Lower lobe of right lung (tissue), 2 donors: Measurements from ENCODE around the gene NCS1. TPM values are rescaled to one million over a fixed set of nuclear protein-coding genes. Genes with fewer than 3 reads are reported as not detected.

Source experiments
- ATAC-seq, 2 donors: fragments of 200-7000 bp; cut with Tn5 transposase; one replicate each; pipeline ENCODE4 v1.9.1; 2020 to 2022; ENCODE audit warnings: mild to moderate bottlenecking in 2 of 2, moderate library complexity in 2 of 2
- DNase-seq: peaks from one replicate; pipeline ENCODE4 v3.0.0-alpha.2; 2020
- H3K27ac ChIP-seq: fragments of 200-600 bp; one replicate; pipeline ENCODE4 v1.8.0; 2022
- H3K27me3 ChIP-seq: fragments of 200-600 bp; one replicate; pipeline ENCODE4 v1.8.0; 2022; ENCODE audit warnings: low read depth
- H3K36me3 ChIP-seq: fragments of 200-600 bp; one replicate; pipeline ENCODE4 v1.8.0; 2022; ENCODE audit warnings: mild to moderate bottlenecking
- H3K4me1 ChIP-seq: fragments of 200-600 bp; one replicate; pipeline ENCODE4 v1.8.0; 2022
- H3K4me3 ChIP-seq: fragments of 200-600 bp; one replicate; pipeline ENCODE4 v1.8.0; 2022; ENCODE audit warnings: mild to moderate bottlenecking
- H3K9me3 ChIP-seq: fragments of 200-600 bp; one replicate; pipeline ENCODE4 v1.8.0; 2022
- intact Hi-C: fragments of 100-400 bp; cut with DNase I; formaldehyde crosslinking; loops from one replicate; pipeline ENCODE4 v1.11.0; 2022
- long read RNA-seq: library from polyadenylated mRNA; unstranded; transcript quantifications from one replicate; pipeline ENCODE4 v2.0.0, GENCODE V29; 2021
- total RNA-seq: library from RNA; stranded (reverse); fragmentation: NEBNext Ultra II Directional; extraction: Animal tissue kit (Norgen Biotek cat#: 25700); gene quantifications from one replicate; pipeline ENCODE4 v1.2.1, GENCODE V29; 2021
- TF ChIP-seq, protein P1 (sequence below): fragments of 200-600 bp; IDR thresholded peaks from one replicate; pipeline ENCODE4 v1.8.0; 2022; ENCODE audit warnings: antibody characterized with exemption, mild to moderate bottlenecking
- donor health status: DM: no; HTN: yes; CAD: no; lungs with severe emphysema.

NCS1 gene
- 7.0 TPM for total RNA-seq
- long read RNA-seq, full-length matches to known transcripts, result 1 of 4 reads
- long read RNA-seq, partial matches to known transcripts, result 0 of 4 reads
- long read RNA-seq, other reads (novel, unspliced or antisense), result 3 of 4 reads

DNA sequence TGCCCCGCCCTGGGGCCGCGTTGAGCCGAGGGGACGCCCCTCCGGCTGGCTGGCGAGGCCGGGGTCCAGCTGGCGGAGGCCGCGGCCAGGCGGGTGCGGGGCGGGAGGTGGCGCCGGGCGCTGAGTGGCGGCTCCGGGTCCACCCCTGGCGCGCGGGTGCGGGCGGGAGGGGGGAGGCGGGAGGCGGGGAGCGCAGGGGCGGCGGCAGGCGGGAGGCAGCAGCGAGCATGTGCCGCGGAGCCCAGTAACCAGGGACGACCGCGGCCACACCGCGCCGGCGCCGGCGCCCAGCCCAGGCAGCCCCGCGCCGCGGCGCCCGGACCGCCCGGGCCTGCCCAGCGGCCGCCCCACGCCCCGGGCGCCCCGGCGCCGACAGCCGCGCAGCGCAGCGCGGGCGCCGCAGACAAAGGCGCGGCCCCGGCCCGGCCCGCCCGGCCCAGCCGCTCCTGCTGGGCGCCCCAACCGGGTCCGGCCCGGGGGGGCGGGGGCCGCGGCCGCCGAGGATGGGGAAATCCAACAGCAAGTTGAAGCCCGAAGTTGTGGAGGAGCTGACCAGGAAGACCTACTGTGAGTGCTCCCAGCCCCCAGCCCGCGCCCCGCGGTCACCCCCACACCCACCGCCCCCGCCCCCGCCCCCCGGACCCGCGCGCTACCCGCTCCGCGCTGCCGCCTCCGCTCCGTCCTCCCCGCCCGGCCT lies at the start of gene NCS1:
TSS of gene NCS1 (plus strand) at position 244 of the 697 bp plus-strand sequence. CDS start at position 504, 260 bp downstream.
- peaks cover 11% of the 10 kb centered on the region for H3K4me1 ChIP-seq
- TF ChIP-seq, protein P1, sequence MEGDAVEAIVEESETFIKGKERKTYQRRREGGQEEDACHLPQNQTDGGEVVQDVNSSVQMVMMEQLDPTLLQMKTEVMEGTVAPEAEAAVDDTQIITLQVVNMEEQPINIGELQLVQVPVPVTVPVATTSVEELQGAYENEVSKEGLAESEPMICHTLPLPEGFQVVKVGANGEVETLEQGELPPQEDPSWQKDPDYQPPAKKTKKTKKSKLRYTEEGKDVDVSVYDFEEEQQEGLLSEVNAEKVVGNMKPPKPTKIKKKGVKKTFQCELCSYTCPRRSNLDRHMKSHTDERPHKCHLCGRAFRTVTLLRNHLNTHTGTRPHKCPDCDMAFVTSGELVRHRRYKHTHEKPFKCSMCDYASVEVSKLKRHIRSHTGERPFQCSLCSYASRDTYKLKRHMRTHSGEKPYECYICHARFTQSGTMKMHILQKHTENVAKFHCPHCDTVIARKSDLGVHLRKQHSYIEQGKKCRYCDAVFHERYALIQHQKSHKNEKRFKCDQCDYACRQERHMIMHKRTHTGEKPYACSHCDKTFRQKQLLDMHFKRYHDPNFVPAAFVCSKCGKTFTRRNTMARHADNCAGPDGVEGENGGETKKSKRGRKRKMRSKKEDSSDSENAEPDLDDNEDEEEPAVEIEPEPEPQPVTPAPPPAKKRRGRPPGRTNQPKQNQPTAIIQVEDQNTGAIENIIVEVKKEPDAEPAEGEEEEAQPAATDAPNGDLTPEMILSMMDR, result no peak
- no peak within 1 kb of the TSS for H3K27ac ChIP-seq
- intact Hi-C loops, result no loop called here
- peak within 1 kb of the TSS; percentile 49 for H3K4me3 ChIP-seq
- peaks cover 11% of the 10 kb centered on the region for H3K27me3 ChIP-seq
- no peaks in the 10 kb centered on the region for H3K36me3 ChIP-seq
- ATAC-seq, result peak; percentile 84 to 88
- peak; percentile 75 for DNase-seq
- no peaks in the 10 kb centered on the region for H3K9me3 ChIP-seq

DNA sequence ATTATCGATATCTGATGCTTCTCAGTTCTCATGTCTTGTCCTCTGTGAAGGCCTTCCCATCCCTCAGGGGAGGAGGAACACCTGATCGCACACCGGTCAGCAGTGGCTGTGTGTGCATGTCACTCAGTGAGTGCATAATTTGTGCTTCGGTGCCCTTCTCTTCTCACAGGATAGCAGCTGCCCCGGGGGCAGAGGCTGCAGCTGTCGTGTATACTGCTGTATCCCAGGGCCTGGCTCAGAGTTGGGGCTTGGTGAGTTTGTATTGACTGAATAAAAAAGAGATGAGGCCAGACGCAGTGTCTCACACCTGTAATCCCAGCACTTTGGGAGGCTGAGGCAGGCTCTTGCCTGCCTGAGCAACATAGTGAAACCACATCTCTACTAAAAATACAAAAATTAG lies 49.7 kb upstream of the NCS1 start:
- Histone ChIP-seq H3K27me3 (no peaks in the 10 kb centered on the region), H3K36me3 (peaks cover 89% of the 10 kb centered on the region), H3K27ac (no peak overlapping the region), H3K4me3 (no peak overlapping the region), H3K4me1 (peaks cover 5% of the 10 kb centered on the region), H3K9me3 (no peaks in the 10 kb centered on the region)
- intact Hi-C loops, result no loop called here
- DNase-seq (peak; percentile 12), ATAC-seq (no peak)
- TF ChIP-seq, protein P1, result no peak

- Histone ChIP-seq H3K27me3 (no peaks in the 10 kb centered on the region), H3K27ac (no peak overlapping the region), H3K36me3 (peaks cover 89% of the 10 kb centered on the region), H3K9me3 (no peaks in the 10 kb centered on the region), H3K4me1 (peaks cover 18% of the 10 kb centered on the region), H3K4me3 (no peak overlapping the region)
- TF ChIP-seq, protein P1, result no peak
- DNase-seq (peak; percentile 31), ATAC-seq (no peak)
- intact Hi-C loops, result no loop called here
Measured at GRCh38 chr9:130124085-130124860, 47.9 kb upstream of the NCS1 start.

- H3K9me3 ChIP-seq, result no peaks in the 10 kb centered on the region
- no peak overlapping the region for H3K4me3 ChIP-seq
- peaks cover 75% of the 10 kb centered on the region for H3K36me3 ChIP-seq
- TF ChIP-seq, protein P1, result no peak
- intact Hi-C loops, result no loop called here
- no peak overlapping the region for H3K27ac ChIP-seq
- H3K27me3 ChIP-seq, result no peaks in the 10 kb centered on the region
- no peak for DNase-seq
- ATAC-seq, result no peak
- H3K4me1 ChIP-seq, result peaks cover 25% of the 10 kb centered on the region
Measured at GRCh38 chr9:130126721-130127433, 45.3 kb upstream of the NCS1 start.

GRCh38 chr9:130128251-130128650 lies 44.0 kb upstream of the NCS1 start:
- Histone ChIP-seq H3K4me3 (no peak overlapping the region), H3K27me3 (no peaks in the 10 kb centered on the region), H3K9me3 (no peaks in the 10 kb centered on the region), H3K36me3 (peaks cover 73% of the 10 kb centered on the region), H3K27ac (peak overlapping the region; percentile 74), H3K4me1 (peaks cover 25% of the 10 kb centered on the region)
- ATAC-seq (peak; percentile 78 to 85), DNase-seq (peak; percentile 43)
- TF ChIP-seq, protein P1, result no peak
- intact Hi-C loops, result no loop called here
